Esophagus (tissue), 2 donors: ENCODE data around the gene MYH10. TPM values are rescaled to one million over a fixed set of nuclear protein-coding genes. Genes with fewer than 3 reads are reported as not detected.

Experiments
- H3K27ac ChIP-seq, 2 donors: one replicate each; pipeline ENCODE4 v1.5.1; 2013; ENCODE audit warnings: low read depth in 2 of 2, mild to moderate bottlenecking in 2 of 2, inconsistent platforms in 1 of 2, low read length in 1 of 2, moderate library complexity in 1 of 2
- H3K27me3 ChIP-seq, 2 donors: one replicate each; pipeline ENCODE4 v1.6.1; 2013; ENCODE audit warnings: low read length in 2 of 2, control low read depth in 1 of 2, mild to moderate bottlenecking in 1 of 2; ENCODE audit not compliant: insufficient read depth in 2 of 2, control insufficient read depth in 1 of 2
- H3K36me3 ChIP-seq, 2 donors: one replicate each; pipeline ENCODE4 v1.6.1; 2013; ENCODE audit warnings: low read length in 1 of 2; ENCODE audit not compliant: control insufficient read depth in 2 of 2, insufficient read depth in 2 of 2
- H3K4me1 ChIP-seq, 2 donors: one replicate each; pipeline ENCODE4 v1.6.1; 2013; ENCODE audit warnings: low read length in 1 of 2; ENCODE audit not compliant: control insufficient read depth in 2 of 2, insufficient read depth in 2 of 2
- H3K4me3 ChIP-seq, 2 donors: one replicate each; pipeline ENCODE4 v1.5.1; 2013; ENCODE audit warnings: low read length in 2 of 2, mild to moderate bottlenecking in 2 of 2, low read depth in 1 of 2, moderate library complexity in 1 of 2
- H3K9me3 ChIP-seq, 2 donors: one replicate each; pipeline ENCODE4 v1.6.1; 2013; ENCODE audit warnings: mild to moderate bottlenecking in 2 of 2, low read depth in 1 of 2, low read length in 1 of 2, moderate library complexity in 1 of 2; ENCODE audit not compliant: control insufficient read depth in 2 of 2, insufficient read depth in 1 of 2
- WGBS, 2 donors: extraction: QIAGEN DNeasy Blood & Tissue Kit; methylation state at CpG; one replicate each; pipeline ENCODE4 v1.1.7; 2013; 5-methylcytosine and 5-hydroxymethylcytosine counted together
- polyA plus RNA-seq, 2 donors: library from polyadenylated mRNA; stranded (reverse); fragments of 200-250 nt; gene quantifications; one replicate each; pipeline ENCODE4 v1.2.3, GENCODE V29; 2013
- donor health status: healthy with polysubstance abuse.
- donor health status: Bipolar disorder and iron deficiency.

The MYH10 gene
- polyA plus RNA-seq, 2 donors: 2.4 to 3.2 TPM

DNA sequence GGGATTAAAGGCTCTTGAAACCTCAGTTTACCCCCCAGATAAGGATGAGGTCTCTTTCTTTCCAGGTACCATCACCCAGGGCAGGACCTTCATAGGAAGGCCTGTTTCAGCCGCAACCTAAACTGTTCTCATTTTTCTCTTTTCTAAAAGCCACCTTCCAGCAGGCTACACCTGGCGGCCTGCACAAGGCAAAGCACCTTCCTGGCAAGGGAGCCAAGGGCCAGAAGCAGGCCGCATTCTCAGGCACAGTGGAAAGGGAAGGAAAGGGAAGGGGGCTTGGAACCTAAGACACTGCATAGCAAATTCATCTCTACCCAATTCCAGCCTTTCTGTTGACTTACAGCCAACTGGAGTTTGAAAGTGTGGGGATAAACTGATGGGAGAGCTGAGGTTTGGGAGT is 203.7 kb downstream of the MYH10 start:
- H3K9me3 ChIP-seq: no peaks in the 10 kb centered on the region
- H3K36me3 ChIP-seq: no peaks in the 10 kb centered on the region
- H3K27me3 ChIP-seq: no peaks in the 10 kb centered on the region
- H3K4me1 ChIP-seq: no peaks in the 10 kb centered on the region
- H3K27ac ChIP-seq: no peak overlapping the region
- H3K4me3 ChIP-seq: no peak overlapping the region
- 95 to 96% methylated on average over 3 of the region's 3 CpGs for WGBS, 2 donors

DNA sequence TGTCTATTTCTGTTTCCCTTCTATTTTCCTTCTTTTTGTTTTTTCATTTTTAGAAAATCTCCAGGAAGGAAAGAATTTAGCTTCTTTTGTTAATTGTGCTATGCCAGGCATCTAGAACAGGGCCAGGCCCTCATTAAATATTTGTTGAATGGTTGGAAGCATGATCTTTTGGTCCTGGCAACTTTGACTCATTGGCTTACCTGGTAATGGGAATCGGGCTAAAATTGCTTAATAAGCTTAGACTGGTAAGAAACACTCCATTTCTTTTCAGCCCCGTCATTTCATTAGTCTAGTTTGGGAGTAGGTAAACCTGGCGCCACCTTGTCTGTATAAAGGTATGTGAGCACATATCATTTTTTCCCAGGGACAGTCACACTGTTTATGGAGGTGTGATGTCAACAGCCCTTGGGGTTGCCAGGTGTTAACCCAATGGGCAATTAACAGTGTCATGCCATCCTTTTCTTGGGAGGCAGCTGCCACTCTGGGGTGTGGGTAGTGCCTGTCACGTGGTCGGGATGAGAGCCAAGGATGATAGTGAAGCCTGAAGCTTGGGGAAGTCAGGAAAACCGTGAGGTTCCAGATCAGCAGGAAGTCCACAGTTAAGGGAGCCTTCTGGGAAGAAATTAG is 204.3 kb downstream of the MYH10 start:
- H3K4me1 ChIP-seq: peaks cover 0 to 2% of the 10 kb centered on the region in 2 donors
- H3K27me3 ChIP-seq: no peaks in the 10 kb centered on the region
- H3K9me3 ChIP-seq: no peaks in the 10 kb centered on the region
- H3K27ac ChIP-seq: peak overlapping the region in 1 of 2 donors; percentile 42
- WGBS, 2 donors: 56 to 57% methylated on average over 6 of the region's 6 CpGs
- H3K4me3 ChIP-seq: no peak overlapping the region
- H3K36me3 ChIP-seq: no peaks in the 10 kb centered on the region

Other genes starting within 250 kb of the MYH10 start
- gene RPL26, start 247.5 kb downstream of the MYH10 start, polyA plus RNA-seq: 1,000 to 10,000 TPM; 2,120 to 4,250 TPM
- 10 to 100 TPM; 14.0 to 18.4 TPM for gene RNF222, start 232.9 kb downstream of the MYH10 start, polyA plus RNA-seq
- 10 to 100 TPM; 34.7 to 46.5 TPM for gene NDEL1, start 194.8 kb downstream of the MYH10 start, polyA plus RNA-seq
- gene CCDC42, start 114.1 kb upstream of the MYH10 start, polyA plus RNA-seq: not detected
- not detected for gene SPDYE4, start 127.8 kb upstream of the MYH10 start, polyA plus RNA-seq
- gene MFSD6L, start 168.6 kb upstream of the MYH10 start, polyA plus RNA-seq: under 1 TPM; 0.24 to 0.75 TPM
- gene PIK3R6, start 236.9 kb upstream of the MYH10 start, polyA plus RNA-seq: under 1 TPM; 0.39 to 0.59 TPM